Peyer's patch (tissue), 4 donors: Measurements from ENCODE around the gene RAPGEFL1. TPM values are rescaled to one million over a fixed set of nuclear protein-coding genes. Genes with fewer than 3 reads are reported as not detected.

ENCODE experiments used
- DNase-seq, 3 donors: peaks; one replicate each; pipeline ENCODE4 v3.0.0-alpha.2; 2017 to 2019
- H3K27ac ChIP-seq, 4 donors: fragments of 200-600 bp; sonication (generic); one replicate each; pipeline ENCODE4 v1.5.1; 2016 to 2019
- H3K27me3 ChIP-seq, 2 donors: fragments of 200-600 bp; sonication (generic); one replicate each; pipeline ENCODE4 v1.5.1; 2019
- H3K36me3 ChIP-seq, 3 donors: fragments of 200-600 bp; sonication (generic); one replicate each; pipeline ENCODE4 v1.5.1; 2016 to 2019
- H3K4me1 ChIP-seq, 4 donors: fragments of 200-600 bp; sonication (generic); one replicate each; pipeline ENCODE4 v1.5.1; 2016 to 2019
- H3K4me3 ChIP-seq, 4 donors: fragments of 200-600 bp; sonication (generic); 1 replicate in 3 of 4; 2 replicates in 1 of 4; pipeline ENCODE4 v1.5.1; 2016 to 2019; ENCODE audit warnings: mild to moderate bottlenecking in 1 of 4
- H3K9me3 ChIP-seq, 4 donors: fragments of 200-600 bp; sonication (generic); one replicate each; pipeline ENCODE4 v1.5.1; 2016 to 2019; ENCODE audit warnings: mild to moderate bottlenecking in 1 of 4
- POLR2A ChIP-seq, 2 donors: fragments of 450-650 bp; IDR thresholded peaks; one replicate each; pipeline ENCODE4 v1.5.1; 2017; ENCODE audit warnings: antibody characterized with exemption in 2 of 2, mild to moderate bottlenecking in 2 of 2, moderate library complexity in 2 of 2
- total RNA-seq, 4 donors: library from RNA; depleted of rRNA; stranded (reverse); fragments of >200 nt; gene quantifications; one replicate each; pipeline ENCODE4 v1.1.0, GENCODE V29; 2016
- TF ChIP-seq, protein P1 (sequence below), 6 experiments: fragments of 450-650 bp in 4 of 6; fragments of 200-600 bp in 2 of 6; sonication (generic) in 1 of 6; IDR thresholded peaks; one replicate each; pipeline ENCODE4 v1.5.1; 2017 to 2019; ENCODE audit warnings: antibody characterized with exemption in 6 of 6, mild to moderate bottlenecking in 3 of 6, moderate library complexity in 1 of 6

Gene RAPGEFL1
- total RNA-seq, 4 donors from 2014 or later: 56.9 to 317 (median 207) TPM

DNA sequence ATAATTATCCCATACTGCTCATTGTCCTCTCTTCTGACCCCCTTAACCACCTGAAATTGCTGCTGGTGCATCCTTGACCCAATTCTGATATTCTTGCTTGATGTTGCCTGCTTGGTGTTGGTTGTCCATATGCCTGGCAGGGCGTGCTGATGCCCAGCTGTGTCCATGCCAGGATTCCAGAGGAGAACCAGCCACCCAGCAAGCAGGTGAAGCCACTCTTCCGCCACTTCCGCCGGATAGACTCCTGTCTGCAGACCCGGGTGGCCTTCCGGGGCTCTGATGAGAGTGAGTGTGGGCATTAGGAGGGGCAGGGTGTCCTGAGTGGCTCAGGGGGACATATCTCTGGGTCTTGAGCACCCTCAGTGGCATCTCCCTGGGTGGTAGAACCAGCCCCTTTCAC, 11.4 kb downstream of the RAPGEFL1 start:
- H3K9me3 ChIP-seq: no peaks in the 10 kb centered on the region
- no peaks in the 10 kb centered on the region for H3K27me3 ChIP-seq
- peaks cover 0 to 36% (median 0%) of the 10 kb centered on the region in 3 donors for H3K36me3 ChIP-seq
- TF ChIP-seq POLR2A (IDR thresholded peaks at IDR 0.05): no peak
- TF ChIP-seq, protein P1, sequence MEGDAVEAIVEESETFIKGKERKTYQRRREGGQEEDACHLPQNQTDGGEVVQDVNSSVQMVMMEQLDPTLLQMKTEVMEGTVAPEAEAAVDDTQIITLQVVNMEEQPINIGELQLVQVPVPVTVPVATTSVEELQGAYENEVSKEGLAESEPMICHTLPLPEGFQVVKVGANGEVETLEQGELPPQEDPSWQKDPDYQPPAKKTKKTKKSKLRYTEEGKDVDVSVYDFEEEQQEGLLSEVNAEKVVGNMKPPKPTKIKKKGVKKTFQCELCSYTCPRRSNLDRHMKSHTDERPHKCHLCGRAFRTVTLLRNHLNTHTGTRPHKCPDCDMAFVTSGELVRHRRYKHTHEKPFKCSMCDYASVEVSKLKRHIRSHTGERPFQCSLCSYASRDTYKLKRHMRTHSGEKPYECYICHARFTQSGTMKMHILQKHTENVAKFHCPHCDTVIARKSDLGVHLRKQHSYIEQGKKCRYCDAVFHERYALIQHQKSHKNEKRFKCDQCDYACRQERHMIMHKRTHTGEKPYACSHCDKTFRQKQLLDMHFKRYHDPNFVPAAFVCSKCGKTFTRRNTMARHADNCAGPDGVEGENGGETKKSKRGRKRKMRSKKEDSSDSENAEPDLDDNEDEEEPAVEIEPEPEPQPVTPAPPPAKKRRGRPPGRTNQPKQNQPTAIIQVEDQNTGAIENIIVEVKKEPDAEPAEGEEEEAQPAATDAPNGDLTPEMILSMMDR (IDR thresholded peaks at IDR 0.05): no peak
- DNase-seq: no peak
- no peak overlapping the region for H3K27ac ChIP-seq
- peaks cover 0 to 18% (median 6%) of the 10 kb centered on the region in 4 donors for H3K4me1 ChIP-seq
- no peak overlapping the region for H3K4me3 ChIP-seq

DNA sequence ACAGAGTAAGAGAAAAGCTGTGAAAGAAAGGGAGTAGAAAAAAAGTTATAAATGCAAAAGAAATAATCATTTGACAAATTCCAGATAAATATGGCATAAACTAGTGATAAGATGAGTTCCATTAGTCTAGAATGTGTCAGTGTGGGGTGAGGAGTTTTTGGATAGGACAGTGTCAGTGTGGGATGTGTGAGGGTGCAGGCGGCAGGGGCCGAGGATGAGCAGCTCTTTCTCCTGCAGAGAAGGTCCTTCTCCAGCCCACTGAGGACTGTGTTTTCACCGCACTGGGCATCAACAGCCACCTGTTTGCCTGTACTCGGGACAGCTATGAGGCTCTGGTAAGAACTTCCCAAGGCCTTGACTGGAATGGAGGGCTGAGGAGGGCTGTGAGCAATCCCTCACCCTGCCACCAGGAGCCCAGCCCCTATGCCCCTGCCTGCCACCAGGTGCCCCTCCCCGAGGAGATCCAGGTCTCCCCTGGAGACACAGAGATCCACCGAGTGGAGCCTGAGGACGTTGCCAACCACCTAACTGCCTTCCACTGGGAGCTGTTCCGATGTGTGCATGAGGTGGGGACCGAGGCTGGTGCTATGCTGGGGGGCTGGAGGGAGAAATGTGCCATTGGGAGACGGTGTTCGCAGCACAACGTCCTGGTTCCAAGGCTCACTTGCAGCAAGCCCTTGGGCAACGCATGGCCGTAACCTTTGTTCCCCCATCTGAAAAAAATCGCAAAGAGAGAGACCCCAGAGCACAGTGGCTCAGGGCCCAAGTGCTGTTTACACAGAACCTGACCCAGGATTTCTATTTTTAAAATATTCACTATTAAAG, 13.1 kb downstream of the RAPGEFL1 start:
- TF ChIP-seq POLR2A (IDR thresholded peaks at IDR 0.05): no peak
- TF ChIP-seq, protein P1 (IDR thresholded peaks at IDR 0.05): peak in 5 of 6 experiments; percentile 16 to 29 (median 21)
- Histone ChIP-seq H3K4me3 (peak overlapping the region in 2 of 4 donors; percentile 57 to 67), H3K27me3 (no peaks in the 10 kb centered on the region), H3K4me1 (peaks cover 0 to 18% (median 6%) of the 10 kb centered on the region in 4 donors), H3K9me3 (no peaks in the 10 kb centered on the region), H3K27ac (peak overlapping the region in 1 of 4 donors; percentile 74), H3K36me3 (peaks cover 0 to 38% (median 0%) of the 10 kb centered on the region in 3 donors)
- DNase-seq: no peak

DNA sequence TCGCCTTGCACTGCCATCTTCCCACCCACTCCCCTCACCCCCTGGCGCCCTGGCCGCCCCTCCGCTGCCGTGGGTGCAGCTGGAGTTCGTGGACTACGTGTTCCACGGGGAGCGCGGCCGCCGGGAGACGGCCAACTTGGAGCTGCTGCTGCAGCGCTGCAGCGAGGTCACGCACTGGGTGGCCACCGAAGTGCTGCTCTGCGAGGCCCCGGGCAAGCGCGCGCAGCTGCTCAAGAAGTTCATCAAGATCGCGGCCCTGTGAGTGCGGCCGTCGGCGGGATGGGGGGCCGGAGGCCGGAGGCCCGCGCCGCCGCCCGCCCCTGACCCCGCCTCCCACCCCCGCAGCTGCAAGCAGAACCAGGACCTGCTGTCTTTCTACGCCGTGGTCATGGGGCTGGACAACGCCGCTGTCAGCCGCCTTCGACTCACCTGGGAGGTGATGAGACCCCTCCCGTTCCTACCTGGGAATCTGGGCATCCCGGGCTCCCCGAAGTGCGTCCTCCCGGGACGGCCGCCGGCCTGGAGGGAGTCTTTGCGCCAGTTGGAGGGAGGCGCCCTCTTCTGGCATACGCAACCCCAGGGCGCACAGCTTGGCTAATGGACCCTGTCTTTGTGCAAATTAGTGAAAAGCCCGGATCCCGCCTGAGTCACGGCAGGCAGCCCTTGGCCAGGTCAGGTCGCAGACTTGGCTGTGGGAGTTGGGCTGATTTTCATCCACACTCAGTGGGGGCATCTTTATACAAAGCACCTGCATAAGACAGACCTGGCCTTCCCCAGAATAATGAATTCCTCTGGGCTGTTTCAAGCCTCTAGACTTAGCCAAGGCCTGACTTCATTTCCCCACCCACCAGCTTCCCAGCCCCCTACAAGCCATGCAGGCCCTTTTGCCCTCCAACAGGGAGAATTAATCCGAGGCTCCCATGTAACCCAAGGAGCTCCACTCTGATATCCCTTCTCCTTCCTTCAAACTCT, 14.3 kb downstream of the RAPGEFL1 start:
- DNase-seq: peak; percentile 81 to 90 (median 83)
- Histone ChIP-seq H3K36me3 (peaks cover 0 to 38% (median 0%) of the 10 kb centered on the region in 3 donors), H3K4me1 (peaks cover 0 to 18% (median 6%) of the 10 kb centered on the region in 4 donors), H3K9me3 (no peaks in the 10 kb centered on the region), H3K27ac (peak overlapping the region in 2 of 4 donors; percentile 61 to 74), H3K27me3 (no peaks in the 10 kb centered on the region), H3K4me3 (peak overlapping the region; percentile 42 to 67 (median 54))
- TF ChIP-seq, protein P1 (IDR thresholded peaks at IDR 0.05): peak; percentile 16 to 70 (median 62)
- no peak for TF ChIP-seq POLR2A (IDR thresholded peaks at IDR 0.05)

DNA sequence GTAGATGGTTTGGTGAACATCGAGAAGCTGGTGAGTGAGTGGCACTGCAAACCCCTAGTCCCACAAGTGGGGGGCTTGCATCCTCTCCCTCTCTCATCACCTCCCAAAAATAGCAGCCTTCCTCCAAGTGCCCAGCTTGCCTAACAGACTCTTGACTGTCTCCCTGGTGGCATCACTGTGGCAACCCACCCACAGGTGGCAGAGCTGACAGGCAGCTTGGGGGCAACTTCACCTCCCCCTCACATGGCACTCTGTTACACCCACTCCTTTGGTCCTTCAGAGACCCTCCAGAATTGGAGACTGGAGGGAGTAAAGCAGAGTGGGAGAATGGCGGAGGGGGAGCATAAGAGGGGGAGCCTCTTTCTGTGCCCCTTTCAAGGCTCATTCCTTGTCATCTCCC, 15.7 kb downstream of the RAPGEFL1 start:
- DNase-seq: no peak
- Histone ChIP-seq H3K27me3 (no peaks in the 10 kb centered on the region), H3K9me3 (no peaks in the 10 kb centered on the region), H3K4me3 (no peak overlapping the region), H3K27ac (no peak overlapping the region), H3K4me1 (peaks cover 0 to 18% (median 6%) of the 10 kb centered on the region in 4 donors), H3K36me3 (peaks cover 0 to 38% (median 0%) of the 10 kb centered on the region in 3 donors)
- no peak for TF ChIP-seq POLR2A (IDR thresholded peaks at IDR 0.05)
- TF ChIP-seq, protein P1 (IDR thresholded peaks at IDR 0.05): no peak

DNA sequence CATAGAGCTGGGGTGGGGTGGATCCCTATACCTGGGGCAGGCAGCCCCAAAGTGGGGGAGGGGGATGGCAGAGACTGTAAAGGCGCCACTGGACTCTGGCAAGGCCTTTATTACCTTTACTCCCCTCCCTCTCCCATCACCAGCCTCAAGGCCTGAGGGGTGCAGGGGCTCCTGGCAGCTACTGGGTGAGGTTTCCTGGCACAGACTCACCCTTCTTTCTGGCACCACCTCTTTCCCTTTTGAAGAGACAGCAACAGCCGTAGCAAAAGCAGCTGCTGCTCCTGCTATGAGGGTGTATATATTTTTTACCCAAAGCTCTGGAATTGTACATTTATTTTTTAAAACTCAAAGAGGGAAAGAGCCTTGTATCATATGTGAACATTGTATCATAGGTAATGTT, 17.6 kb downstream of the RAPGEFL1 start:
- Histone ChIP-seq H3K9me3 (no peaks in the 10 kb centered on the region), H3K4me3 (no peak overlapping the region), H3K36me3 (peaks cover 0 to 24% (median 0%) of the 10 kb centered on the region in 3 donors)

More for the DNA sequence above, 17.6 kb downstream of the RAPGEFL1 start:
- DNase-seq: no peak
- H3K27me3 ChIP-seq: no peaks in the 10 kb centered on the region
- no peak overlapping the region for H3K27ac ChIP-seq
- TF ChIP-seq, protein P1 (IDR thresholded peaks at IDR 0.05): no peak
- TF ChIP-seq POLR2A (IDR thresholded peaks at IDR 0.05): no peak
- H3K4me1 ChIP-seq: peaks cover 0 to 18% (median 6%) of the 10 kb centered on the region in 4 donors
